H1 (cell line): Measurements from ENCODE around the gene PI4K2A. TPM values are rescaled to one million over a fixed set of nuclear protein-coding genes. Genes with fewer than 3 reads are reported as not detected.

ENCODE experiments used
- CREB1 ChIP-seq: IDR thresholded peaks from 2 replicates; pipeline ENCODE4 v1.6.1; 2012; ENCODE audit warnings: inconsistent platforms
- EGR1 ChIP-seq: IDR thresholded peaks from 2 replicates; pipeline ENCODE4 v1.6.1; 2011; ENCODE audit warnings: low read depth, low read length, borderline replicate concordance
- USF2 ChIP-seq: IDR thresholded peaks from 2 replicates; pipeline ENCODE4 v1.6.1; 2011; ENCODE audit warnings: low read length, improper control_type of control experiment
- polyA plus RNA-seq, 7 experiments: library from polyadenylated mRNA; depleted of rRNA in 3 of 7; stranded (reverse) in 5 of 7; unstranded in 2 of 7; fragments of >200 nt in 5 of 7; fragments of 200-250 nt in 2 of 7; gene quantifications; 1 replicate in 5 of 7; 2 replicates in 1 of 7; 4 replicates in 1 of 7; pipeline versions ENCODE4 v1.2.1 to v1.2.3, GENCODE V29; 2011 to 2013; ENCODE audit warnings: missing spikeins in 2 of 7, mixed read lengths in 2 of 7
- total RNA-seq: library from RNA; stranded (reverse); fragmentation: NEBNext Ultra II Directional; extraction: Animal tissue kit (Norgen Biotek cat#: 25700); gene quantifications from 2 replicates; pipeline ENCODE4 v1.2.1, GENCODE V29; 2021
- TF ChIP-seq, protein P1 (sequence below): fragments of 300-600 bp; sonication (generic); IDR thresholded peaks from 2 replicates; pipeline ENCODE4 v1.7.1; 2012; ENCODE audit warnings: low read length, moderate library complexity, mild to moderate bottlenecking, inconsistent platforms; ENCODE audit not compliant: insufficient replicate concordance

PI4K2A gene
- total and polyA plus RNA-seq, 2 of the 8 experiments (the other 6 are each of a cell fraction or from before 2014, with no cell fraction given): 20.7 to 21.9 TPM

- TF ChIP-seq, protein P1, sequence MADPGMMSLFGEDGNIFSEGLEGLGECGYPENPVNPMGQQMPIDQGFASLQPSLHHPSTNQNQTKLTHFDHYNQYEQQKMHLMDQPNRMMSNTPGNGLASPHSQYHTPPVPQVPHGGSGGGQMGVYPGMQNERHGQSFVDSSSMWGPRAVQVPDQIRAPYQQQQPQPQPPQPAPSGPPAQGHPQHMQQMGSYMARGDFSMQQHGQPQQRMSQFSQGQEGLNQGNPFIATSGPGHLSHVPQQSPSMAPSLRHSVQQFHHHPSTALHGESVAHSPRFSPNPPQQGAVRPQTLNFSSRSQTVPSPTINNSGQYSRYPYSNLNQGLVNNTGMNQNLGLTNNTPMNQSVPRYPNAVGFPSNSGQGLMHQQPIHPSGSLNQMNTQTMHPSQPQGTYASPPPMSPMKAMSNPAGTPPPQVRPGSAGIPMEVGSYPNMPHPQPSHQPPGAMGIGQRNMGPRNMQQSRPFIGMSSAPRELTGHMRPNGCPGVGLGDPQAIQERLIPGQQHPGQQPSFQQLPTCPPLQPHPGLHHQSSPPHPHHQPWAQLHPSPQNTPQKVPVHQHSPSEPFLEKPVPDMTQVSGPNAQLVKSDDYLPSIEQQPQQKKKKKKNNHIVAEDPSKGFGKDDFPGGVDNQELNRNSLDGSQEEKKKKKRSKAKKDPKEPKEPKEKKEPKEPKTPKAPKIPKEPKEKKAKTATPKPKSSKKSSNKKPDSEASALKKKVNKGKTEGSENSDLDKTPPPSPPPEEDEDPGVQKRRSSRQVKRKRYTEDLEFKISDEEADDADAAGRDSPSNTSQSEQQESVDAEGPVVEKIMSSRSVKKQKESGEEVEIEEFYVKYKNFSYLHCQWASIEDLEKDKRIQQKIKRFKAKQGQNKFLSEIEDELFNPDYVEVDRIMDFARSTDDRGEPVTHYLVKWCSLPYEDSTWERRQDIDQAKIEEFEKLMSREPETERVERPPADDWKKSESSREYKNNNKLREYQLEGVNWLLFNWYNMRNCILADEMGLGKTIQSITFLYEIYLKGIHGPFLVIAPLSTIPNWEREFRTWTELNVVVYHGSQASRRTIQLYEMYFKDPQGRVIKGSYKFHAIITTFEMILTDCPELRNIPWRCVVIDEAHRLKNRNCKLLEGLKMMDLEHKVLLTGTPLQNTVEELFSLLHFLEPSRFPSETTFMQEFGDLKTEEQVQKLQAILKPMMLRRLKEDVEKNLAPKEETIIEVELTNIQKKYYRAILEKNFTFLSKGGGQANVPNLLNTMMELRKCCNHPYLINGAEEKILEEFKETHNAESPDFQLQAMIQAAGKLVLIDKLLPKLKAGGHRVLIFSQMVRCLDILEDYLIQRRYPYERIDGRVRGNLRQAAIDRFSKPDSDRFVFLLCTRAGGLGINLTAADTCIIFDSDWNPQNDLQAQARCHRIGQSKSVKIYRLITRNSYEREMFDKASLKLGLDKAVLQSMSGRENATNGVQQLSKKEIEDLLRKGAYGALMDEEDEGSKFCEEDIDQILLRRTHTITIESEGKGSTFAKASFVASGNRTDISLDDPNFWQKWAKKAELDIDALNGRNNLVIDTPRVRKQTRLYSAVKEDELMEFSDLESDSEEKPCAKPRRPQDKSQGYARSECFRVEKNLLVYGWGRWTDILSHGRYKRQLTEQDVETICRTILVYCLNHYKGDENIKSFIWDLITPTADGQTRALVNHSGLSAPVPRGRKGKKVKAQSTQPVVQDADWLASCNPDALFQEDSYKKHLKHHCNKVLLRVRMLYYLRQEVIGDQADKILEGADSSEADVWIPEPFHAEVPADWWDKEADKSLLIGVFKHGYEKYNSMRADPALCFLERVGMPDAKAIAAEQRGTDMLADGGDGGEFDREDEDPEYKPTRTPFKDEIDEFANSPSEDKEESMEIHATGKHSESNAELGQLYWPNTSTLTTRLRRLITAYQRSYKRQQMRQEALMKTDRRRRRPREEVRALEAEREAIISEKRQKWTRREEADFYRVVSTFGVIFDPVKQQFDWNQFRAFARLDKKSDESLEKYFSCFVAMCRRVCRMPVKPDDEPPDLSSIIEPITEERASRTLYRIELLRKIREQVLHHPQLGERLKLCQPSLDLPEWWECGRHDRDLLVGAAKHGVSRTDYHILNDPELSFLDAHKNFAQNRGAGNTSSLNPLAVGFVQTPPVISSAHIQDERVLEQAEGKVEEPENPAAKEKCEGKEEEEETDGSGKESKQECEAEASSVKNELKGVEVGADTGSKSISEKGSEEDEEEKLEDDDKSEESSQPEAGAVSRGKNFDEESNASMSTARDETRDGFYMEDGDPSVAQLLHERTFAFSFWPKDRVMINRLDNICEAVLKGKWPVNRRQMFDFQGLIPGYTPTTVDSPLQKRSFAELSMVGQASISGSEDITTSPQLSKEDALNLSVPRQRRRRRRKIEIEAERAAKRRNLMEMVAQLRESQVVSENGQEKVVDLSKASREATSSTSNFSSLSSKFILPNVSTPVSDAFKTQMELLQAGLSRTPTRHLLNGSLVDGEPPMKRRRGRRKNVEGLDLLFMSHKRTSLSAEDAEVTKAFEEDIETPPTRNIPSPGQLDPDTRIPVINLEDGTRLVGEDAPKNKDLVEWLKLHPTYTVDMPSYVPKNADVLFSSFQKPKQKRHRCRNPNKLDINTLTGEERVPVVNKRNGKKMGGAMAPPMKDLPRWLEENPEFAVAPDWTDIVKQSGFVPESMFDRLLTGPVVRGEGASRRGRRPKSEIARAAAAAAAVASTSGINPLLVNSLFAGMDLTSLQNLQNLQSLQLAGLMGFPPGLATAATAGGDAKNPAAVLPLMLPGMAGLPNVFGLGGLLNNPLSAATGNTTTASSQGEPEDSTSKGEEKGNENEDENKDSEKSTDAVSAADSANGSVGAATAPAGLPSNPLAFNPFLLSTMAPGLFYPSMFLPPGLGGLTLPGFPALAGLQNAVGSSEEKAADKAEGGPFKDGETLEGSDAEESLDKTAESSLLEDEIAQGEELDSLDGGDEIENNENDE: no peak
- no peak for TF ChIP-seq CREB1
- TF ChIP-seq EGR1: no peak
- no peak for TF ChIP-seq USF2
Measured at GRCh38 chr10:97600616-97601015, 39.9 kb upstream of the PI4K2A start (continued).
